PC-9 (cell line): Measurements from ENCODE around the gene VAT1L.

Source experiments
- EZH2 ChIP-seq: fragments of 200-600 bp; sonication (generic); IDR thresholded peaks from 2 replicates; pipeline ENCODE4 v1.8.0; 2017; ENCODE audit warnings: antibody characterized with exemption, low read depth
- TF ChIP-seq, protein P1 (sequence below): fragments of 200-600 bp; sonication (generic); conservative IDR thresholded peaks from 2 replicates; pipeline ENCODE4 v1.6.1; 2017; ENCODE audit warnings: mixed run types, antibody characterized with exemption, mild to moderate bottlenecking, moderate library complexity

DNA sequence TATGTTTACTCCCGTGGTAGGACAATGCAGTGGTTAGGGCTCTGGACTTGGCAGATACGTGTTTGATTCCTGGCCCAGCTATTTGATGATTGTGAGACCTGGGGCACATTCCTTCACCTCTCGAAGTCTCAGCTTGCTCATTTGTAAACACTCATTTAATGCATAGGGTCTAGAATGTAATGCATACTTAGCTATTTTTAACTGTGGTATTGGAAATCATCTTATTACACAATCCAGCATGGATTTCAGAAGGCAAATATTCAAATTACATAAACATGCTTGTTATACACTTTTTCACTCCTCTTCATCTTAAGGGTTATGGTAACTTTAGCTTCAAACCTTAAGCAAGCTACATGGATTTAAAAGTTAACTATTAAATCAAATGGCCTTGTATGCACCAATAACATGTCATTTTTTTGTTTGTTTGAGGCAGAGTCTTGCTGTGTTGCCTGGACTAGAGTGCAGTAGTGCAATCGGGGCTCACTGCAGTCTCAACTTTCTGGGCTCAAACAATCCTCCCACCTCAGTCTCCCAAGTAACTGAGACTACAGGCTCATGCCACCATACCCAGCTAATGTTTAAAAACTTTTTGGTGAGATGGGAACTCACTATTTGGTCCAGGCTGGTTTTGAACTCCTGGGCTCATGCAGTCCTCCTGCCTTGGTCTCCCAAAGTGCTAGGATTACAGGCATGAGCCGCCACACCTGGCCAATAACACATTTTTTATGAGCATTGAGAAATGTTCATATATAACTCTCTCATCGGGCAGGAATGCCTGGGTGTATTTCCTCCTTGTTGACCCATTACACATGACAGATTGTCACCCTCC is 52.5 kb downstream of the VAT1L start:
- TF ChIP-seq, protein P1, sequence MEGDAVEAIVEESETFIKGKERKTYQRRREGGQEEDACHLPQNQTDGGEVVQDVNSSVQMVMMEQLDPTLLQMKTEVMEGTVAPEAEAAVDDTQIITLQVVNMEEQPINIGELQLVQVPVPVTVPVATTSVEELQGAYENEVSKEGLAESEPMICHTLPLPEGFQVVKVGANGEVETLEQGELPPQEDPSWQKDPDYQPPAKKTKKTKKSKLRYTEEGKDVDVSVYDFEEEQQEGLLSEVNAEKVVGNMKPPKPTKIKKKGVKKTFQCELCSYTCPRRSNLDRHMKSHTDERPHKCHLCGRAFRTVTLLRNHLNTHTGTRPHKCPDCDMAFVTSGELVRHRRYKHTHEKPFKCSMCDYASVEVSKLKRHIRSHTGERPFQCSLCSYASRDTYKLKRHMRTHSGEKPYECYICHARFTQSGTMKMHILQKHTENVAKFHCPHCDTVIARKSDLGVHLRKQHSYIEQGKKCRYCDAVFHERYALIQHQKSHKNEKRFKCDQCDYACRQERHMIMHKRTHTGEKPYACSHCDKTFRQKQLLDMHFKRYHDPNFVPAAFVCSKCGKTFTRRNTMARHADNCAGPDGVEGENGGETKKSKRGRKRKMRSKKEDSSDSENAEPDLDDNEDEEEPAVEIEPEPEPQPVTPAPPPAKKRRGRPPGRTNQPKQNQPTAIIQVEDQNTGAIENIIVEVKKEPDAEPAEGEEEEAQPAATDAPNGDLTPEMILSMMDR, result no peak
- TF ChIP-seq EZH2, result no peak
